HG02973 (cell line): ENCODE results near the gene UNC13C.

ENCODE experiments used
- ATAC-seq: cut with Tn5 transposase; IDR thresholded peaks from one replicate; pipeline ENCODE4 v1.9.1; 2021; ENCODE audit warnings: moderate library complexity; ENCODE audit not compliant: unreplicated experiment

Gene UNC13C

GRCh38 chr15:54559405-54560069, 581.3 kb downstream of the UNC13C start:
- no peak for ATAC-seq

DNA sequence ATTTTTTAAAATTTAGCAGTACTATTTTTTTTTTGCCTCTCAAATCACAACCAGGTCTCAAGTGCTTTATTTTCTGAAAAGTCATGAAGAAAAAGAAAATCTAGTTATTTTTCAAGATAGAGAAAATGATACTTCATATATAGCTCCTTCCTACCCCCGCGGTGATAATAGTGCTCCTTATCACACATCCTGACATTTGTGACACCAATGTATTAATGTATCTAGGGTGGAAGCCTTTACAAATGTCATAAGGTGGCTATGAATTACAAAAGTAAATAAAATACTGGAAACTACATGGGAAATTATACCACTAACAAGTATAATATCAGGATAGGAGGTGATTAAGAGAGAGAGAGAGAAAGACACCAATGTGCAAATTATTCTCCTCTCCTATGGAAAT, 582.2 kb downstream of the UNC13C start:
- ATAC-seq, result no peak

DNA sequence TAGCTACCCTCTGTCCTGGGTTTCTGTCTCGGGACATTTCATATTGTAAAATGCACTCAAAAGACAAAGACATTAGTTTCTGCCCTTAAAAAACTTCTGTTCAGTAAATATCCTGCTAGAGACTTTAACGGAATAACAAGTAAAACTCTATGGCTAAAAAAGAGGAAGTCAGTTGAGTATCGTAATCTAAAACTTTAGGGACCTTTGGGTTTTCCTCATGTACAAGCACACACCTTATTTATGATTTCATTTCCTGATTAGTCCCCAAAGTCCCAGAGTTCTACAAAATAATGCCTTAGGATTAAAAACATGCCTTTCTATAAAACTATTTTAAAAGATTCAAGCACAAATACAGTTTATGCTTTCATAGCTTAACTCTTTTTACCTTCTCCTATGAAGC, 585.9 kb downstream of the UNC13C start:
- ATAC-seq, result no peak

GRCh38 chr15:54566654-54567053, 588.4 kb downstream of the UNC13C start:
- ATAC-seq, result no peak

GRCh38 chr15:54567408-54568035, 589.3 kb downstream of the UNC13C start:
- ATAC-seq, result no peak

GRCh38 chr15:54568381-54568780, 590.1 kb downstream of the UNC13C start:
- ATAC-seq, result no peak

DNA sequence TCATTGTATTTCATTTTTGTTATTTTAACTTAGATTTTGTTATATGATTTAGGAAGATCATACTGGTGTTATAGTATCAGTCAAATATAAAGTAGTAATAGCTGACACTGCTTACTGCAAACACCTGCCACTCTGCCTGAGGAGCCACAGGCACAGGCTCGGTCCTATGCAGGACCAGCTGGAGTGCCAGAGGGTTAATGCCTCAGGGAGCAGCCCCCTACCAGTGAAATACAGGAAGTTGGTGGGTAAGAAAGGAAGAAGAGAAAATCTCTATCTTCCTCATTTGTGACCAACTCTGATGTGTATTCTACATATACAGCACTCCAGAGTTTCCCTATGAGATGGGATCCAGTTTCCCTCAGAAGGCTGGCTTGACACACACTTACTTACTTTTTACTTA, 593.3 kb downstream of the UNC13C start:
- ATAC-seq, result no peak

DNA sequence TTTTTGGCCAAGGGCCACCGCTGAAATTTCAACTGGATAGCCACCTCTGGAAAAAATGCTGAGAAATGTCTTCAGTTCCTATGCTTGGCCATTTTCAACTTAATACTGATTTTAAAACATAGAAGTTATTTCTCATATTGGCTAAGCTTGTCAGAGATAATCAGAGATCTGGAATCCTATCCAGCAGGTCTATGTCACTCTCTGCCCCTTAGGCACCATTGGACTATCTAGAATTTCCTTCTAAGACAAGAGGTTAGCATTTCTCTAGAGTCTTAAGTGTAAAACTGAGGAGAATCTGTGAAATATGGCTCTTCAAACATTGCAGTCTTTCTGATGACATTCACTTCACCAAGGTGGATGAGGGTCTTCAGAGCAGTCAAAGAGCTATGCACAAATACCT, 597.3 kb downstream of the UNC13C start:
- ATAC-seq, result no peak

DNA sequence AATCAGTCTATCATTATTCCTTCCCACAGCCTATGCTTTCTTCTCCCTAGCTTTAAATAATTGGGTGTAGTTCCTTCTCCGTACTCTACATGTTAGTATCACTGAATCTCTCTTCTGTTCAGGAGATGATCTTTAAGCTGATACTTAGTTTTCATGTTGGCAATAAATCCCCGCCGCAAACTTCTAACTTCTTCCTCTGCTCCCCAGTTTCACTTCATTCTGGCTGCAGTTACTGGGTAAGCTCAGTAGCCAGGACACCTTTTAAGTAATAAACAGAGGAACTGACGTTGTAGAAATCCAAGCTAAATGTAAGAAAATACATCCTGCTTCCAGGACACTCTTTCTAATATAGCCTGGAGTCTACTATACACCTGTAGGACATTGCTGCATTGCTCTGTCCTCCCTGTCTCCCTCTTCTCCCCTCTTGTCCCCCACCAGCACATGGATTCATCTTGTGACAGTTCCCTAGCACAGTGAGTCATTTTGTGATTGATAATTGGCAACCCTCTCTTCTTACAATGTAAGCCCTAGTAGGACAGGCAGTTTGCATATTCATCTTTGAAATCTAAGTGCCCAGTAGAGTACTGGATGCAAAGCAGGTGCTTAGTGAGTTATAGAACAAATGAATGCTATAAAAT, 598.2 kb downstream of the UNC13C start:
- no peak for ATAC-seq

GRCh38 chr15:54577476-54578250, 599.4 kb downstream of the UNC13C start:
- no peak for ATAC-seq

DNA sequence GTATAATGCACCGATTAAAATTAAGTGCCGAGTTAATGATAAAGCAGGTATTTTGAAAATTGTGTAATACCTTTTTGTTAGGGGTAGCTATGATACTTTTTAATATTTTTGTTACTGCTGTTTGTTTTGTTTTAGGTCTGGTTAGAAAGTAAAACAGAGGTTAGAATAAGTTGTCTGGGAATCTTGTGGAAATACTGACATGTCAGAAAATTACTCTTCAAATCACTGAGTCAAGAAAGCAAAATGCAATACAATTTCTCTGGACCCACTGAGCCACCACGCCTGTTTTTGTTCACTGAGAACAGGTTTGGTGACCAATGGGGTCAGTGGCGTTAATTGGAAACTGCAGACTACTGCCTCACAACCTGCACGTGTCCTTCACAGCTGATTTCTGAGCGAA, 601.6 kb downstream of the UNC13C start:
- ATAC-seq, result no peak

GRCh38 chr15:54580643-54581042, 602.4 kb downstream of the UNC13C start:
- no peak for ATAC-seq

DNA sequence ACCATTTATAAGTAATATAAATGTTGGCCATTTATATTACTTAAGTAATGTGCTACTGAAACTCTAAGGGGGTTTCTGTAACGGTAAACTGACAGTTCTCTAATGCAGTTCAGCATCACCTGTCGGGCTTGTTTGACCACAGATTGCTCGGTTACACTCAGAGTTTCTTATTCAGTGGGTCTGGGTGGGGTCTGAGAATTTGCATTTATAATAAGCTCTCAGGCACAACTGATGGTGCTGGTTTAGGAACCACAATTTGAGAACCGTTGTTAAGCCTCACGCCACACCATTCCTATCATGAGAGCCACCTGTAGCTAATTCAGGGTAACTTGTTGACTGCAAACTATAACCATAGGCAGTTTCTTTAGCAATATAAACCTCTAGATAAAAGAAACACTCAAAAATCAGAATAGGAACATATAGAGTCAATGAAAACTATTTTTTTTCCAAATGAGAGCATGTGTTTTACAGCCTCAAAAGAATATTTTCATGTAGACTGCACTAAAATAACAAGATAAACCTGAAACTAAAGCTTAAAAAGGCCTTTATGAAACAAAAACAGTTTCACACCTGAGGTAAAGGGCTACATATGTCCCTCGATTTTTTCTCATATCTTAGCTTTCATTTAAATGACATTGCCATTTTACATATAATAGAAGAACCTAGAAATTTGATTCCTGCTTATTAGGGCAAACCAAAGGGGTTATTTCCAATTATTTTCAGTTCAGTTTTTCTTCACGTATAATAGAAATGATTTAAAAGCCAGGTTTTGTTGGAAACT, 604.8 kb downstream of the UNC13C start:
- peak; percentile 80 for ATAC-seq

DNA sequence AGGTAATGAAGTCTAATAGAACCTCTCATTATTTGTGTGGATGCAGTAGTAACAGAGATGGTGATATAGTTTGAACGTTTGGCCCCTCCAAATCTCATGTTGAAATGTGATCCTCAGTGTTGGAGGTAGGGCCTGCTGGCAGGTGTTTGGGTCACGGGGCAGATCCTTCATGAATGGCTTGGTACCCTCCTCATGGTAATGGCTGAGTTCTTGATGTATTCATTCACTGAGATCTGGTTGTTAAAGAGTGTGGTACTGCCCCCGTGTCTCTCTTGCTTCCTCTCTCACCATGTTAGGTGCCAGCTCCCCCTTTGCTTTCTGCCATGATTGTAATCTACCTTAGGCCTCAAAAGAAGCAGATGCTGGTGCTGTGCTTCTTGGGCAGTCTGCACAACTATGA, 606.8 kb downstream of the UNC13C start:
- ATAC-seq, result no peak

- ATAC-seq, result no peak
Measured at GRCh38 chr15:54594115-54594514, 615.9 kb downstream of the UNC13C start.

DNA sequence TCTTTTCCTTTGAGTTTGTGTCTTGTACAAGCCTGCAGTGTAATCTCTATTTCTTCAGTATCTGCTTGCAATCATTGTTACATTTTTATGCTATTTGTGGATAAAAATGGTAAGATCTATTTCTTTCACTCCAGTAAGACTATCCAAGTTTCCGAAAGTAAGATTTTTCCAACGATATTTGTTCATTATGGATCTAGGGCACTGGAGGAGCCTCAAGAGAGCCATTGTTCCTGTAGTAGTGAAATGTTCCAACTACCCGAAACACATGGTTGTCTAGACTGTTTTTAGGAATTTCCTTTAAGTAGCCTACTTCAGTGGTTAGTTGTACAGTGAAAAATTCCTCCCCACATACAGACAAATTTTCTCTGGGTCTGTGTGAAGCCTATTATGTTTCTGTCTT, 621.1 kb downstream of the UNC13C start:
- ATAC-seq, result no peak

GRCh38 chr15:54605043-54605442, 626.8 kb downstream of the UNC13C start:
- no peak for ATAC-seq

- ATAC-seq, result no peak
Measured at GRCh38 chr15:54605556-54605955, 627.3 kb downstream of the UNC13C start.

DNA sequence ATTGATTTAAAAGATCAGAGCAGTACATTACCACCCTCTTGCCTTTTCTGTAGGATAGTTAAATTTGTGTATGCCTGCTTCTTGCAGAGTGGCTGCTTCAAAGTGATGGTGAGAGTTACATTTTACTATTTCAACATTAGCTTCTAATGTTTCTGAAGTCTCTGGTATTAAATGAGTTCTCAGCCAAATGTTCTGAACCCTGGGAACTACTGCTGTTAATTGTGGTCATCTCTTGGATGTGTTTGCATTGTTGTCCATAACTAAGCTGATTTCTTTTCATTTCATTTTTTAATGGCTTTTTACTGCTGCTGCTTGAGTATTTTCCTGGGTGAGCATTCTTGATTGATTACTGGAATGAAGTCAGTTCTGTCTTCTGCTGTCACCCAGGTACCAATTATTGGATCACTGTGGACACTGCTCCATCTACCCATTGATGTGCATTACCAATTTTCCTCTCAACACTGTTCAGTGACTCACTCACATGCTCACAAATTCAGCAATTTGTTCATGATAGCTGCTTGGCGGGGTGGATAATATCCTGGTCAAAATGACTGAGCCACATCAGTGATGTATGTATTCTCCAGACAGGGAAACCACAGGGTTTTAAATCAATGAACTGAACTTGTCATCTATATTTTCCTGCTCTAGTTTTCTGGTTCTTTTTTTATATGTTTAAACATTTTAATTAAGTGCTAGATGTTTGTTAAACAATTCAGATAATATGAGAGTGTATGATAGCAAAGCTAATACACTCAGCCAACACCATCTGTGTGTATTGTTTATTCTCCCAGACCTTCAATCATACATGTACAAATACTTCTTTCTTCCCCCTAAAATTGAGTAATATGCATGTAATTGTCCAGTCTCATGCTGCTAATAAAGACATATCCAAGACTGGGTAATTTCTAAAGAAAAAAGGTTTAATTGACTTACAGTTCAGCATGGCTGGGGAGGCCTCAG, 630.9 kb downstream of the UNC13C start:
- ATAC-seq, result no peak

- no peak for ATAC-seq
Measured at GRCh38 chr15:54618120-54618519, 639.9 kb downstream of the UNC13C start.
